ENCODE results near the gene FXYD2. TPM values are rescaled to one million over a fixed set of nuclear protein-coding genes. Genes with fewer than 3 reads are reported as not detected.
A peak's percentile ranks its signal among the peaks of the same experiment; 100 is the strongest.

The FXYD2 gene
- total and polyA plus RNA-seq, 9 of the 15 experiments (the other 6 are each of a cell fraction or from before 2014, with no cell fraction given) = not detected

GRCh38 chr11:117839936-117840813 lies 15.6 kb upstream of the FXYD2 start (continued):
- no peak for TF ChIP-seq PRDM10 (IDR thresholded peaks at IDR 0.05; ENCODE audit: partially characterized antibody)

DNA sequence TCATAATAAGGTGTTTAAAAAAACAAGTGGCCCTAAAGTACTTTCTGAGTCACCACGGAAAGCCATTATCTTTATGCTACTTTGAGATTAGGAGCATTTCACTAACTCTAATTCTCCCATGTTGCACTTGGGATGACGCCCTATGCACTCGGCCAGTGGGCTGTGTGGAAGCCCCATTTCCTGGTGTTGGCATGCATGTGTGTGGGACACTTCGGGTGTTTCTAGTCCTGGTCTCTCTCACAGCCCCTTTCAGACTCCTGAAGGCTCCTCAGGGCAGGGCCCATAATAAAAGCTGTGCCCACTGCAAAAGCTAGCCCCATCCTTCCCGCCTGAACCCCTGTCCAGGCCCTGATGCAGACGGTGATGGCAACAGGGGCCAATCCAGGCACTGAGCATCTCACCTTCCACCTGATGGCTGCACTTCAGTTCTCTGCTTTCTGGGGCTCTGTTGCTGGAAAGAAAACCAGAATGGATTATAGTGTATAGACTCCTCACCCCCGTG lies 14.9 kb upstream of the FXYD2 start:
- Histone ChIP-seq H3K4me3 (no peak overlapping the region), H4K20me1 (replicated peaks; ENCODE audit: control insufficient read depth, insufficient read depth, low read length) (peaks cover 10% of the 10 kb centered on the region; the same call in 1 of the 2 replicates), H3K36me3 (ENCODE audit: control insufficient read depth, insufficient read depth, low read length) (no peaks in the 10 kb centered on the region), H3K4me1 (replicated peaks in 1 of 2; ENCODE audit: control insufficient read depth in 2 of 2, insufficient read depth in 2 of 2, low read length in 2 of 2) (no peaks in the 10 kb centered on the region; a peak in 1 of 5 replicates), H3K9me1 (ENCODE audit: control insufficient read depth, insufficient read depth, low read length) (peaks cover 3% of the 10 kb centered on the region), H3K79me2 (ENCODE audit: control insufficient read depth, insufficient read depth, low read length) (no peaks in the 10 kb centered on the region), H3K4me2 (ENCODE audit: insufficient read depth, low read length) (no peak overlapping the region), H3K27me3 (ENCODE audit: control insufficient read depth in 2 of 2, insufficient read depth in 2 of 2, low read length in 2 of 2) (peaks cover 31 to 79% of the 10 kb centered on the region in 2 experiments; a peak in 4 of 5 replicates), H3K27ac (ENCODE audit: extremely low read depth, low read depth, low read length) (no peak overlapping the region), H3K9me3 (replicated peaks; ENCODE audit: control insufficient read depth, insufficient read depth, low read depth, low read length) (no peaks in the 10 kb centered on the region), H3K9ac (ENCODE audit: insufficient read depth in 1 of 2, low read depth in 2 of 2, low read length in 2 of 2) (no peak overlapping the region), H2AFZ (ENCODE audit: low read depth, low read length) (no peak overlapping the region)
- DNase-seq (ENCODE audit: extremely low read depth in 1 of 4, low spot score in 3 of 4) = no peak
- no peak for ATAC-seq
- WGBS (ENCODE audit: insufficient coverage, low coverage, missing lambda C conversion rate) = 4% methylated on average over 7 of the region's 7 CpGs
- CTCF ChIA-PET (ENCODE audit: low intra/inter-chr PET ratio) = no interaction called here
- FAIRE-seq = no peak
- intact Hi-C loops (cut with micrococcal nuclease) = no loop called here
- no TSS peak for BruUV-seq (replicated peaks)
- in situ Hi-C loops (cut with MboI) = no loop called here
- POLR2A ChIA-PET = no interaction called here
- no peak for TF ChIP-seq PHF8 (IDR thresholded peaks at IDR 0.05; ENCODE audit: borderline replicate concordance, low read length)
- TF ChIP-seq DACH1 (IDR thresholded peaks at IDR 0.05; ENCODE audit: partially characterized antibody) = no peak
- TF ChIP-seq BCL6 (CRISPR knock-in tag; IDR thresholded peaks at IDR 0.05) = no peak
- TF ChIP-seq, protein P1, sequence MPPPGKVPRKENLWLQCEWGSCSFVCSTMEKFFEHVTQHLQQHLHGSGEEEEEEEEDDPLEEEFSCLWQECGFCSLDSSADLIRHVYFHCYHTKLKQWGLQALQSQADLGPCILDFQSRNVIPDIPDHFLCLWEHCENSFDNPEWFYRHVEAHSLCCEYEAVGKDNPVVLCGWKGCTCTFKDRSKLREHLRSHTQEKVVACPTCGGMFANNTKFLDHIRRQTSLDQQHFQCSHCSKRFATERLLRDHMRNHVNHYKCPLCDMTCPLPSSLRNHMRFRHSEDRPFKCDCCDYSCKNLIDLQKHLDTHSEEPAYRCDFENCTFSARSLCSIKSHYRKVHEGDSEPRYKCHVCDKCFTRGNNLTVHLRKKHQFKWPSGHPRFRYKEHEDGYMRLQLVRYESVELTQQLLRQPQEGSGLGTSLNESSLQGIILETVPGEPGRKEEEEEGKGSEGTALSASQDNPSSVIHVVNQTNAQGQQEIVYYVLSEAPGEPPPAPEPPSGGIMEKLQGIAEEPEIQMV (tag; conservative IDR thresholded peaks at IDR 0.05; ENCODE audit: low read depth) = no peak
- no peak for TF ChIP-seq ADNP (tag; IDR thresholded peaks at IDR 0.05)
- TF ChIP-seq SMARCA5 (IDR thresholded peaks at IDR 0.05) = no peak
- TF ChIP-seq JUND (IDR thresholded peaks at IDR 0.05; ENCODE audit: borderline replicate concordance, low read depth, low read length) = peak; percentile 48; the same call in 1 of the 2 replicates
- TF ChIP-seq JUND (tag; IDR thresholded peaks at IDR 0.05; ENCODE audit: borderline replicate concordance, low read depth, low read length) = peak; percentile 41; the same call in 1 of the 3 replicates
- TF ChIP-seq, protein P2, sequence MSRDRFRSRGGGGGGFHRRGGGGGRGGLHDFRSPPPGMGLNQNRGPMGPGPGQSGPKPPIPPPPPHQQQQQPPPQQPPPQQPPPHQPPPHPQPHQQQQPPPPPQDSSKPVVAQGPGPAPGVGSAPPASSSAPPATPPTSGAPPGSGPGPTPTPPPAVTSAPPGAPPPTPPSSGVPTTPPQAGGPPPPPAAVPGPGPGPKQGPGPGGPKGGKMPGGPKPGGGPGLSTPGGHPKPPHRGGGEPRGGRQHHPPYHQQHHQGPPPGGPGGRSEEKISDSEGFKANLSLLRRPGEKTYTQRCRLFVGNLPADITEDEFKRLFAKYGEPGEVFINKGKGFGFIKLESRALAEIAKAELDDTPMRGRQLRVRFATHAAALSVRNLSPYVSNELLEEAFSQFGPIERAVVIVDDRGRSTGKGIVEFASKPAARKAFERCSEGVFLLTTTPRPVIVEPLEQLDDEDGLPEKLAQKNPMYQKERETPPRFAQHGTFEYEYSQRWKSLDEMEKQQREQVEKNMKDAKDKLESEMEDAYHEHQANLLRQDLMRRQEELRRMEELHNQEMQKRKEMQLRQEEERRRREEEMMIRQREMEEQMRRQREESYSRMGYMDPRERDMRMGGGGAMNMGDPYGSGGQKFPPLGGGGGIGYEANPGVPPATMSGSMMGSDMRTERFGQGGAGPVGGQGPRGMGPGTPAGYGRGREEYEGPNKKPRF (IDR thresholded peaks at IDR 0.05; ENCODE audit: low read depth, low read length) = no peak
- TF ChIP-seq RB1 (IDR thresholded peaks at IDR 0.05; ENCODE audit: low read depth) = no peak
- TF ChIP-seq ZNF57 (CRISPR knock-in tag; IDR thresholded peaks at IDR 0.05) = no peak
- TF ChIP-seq JUNB (CRISPR knock-in tag; conservative IDR thresholded peaks at IDR 0.05) = no peak
